ENCODE measurements around the gene KCNJ10. TPM values are rescaled to one million over a fixed set of nuclear protein-coding genes. Genes with fewer than 3 reads are reported as not detected.

The KCNJ10 gene
- total and polyA plus RNA-seq, 2 of the 13 experiments (the other 11 are each of a cell fraction or from before 2014, with no cell fraction given): 4.4 to 10.3 TPM

GRCh38 chr1:160031365-160032164 lies 38.4 kb downstream of the KCNJ10 start, which contains the start of gene PIGM (continued):
- TF ChIP-seq, protein P1, sequence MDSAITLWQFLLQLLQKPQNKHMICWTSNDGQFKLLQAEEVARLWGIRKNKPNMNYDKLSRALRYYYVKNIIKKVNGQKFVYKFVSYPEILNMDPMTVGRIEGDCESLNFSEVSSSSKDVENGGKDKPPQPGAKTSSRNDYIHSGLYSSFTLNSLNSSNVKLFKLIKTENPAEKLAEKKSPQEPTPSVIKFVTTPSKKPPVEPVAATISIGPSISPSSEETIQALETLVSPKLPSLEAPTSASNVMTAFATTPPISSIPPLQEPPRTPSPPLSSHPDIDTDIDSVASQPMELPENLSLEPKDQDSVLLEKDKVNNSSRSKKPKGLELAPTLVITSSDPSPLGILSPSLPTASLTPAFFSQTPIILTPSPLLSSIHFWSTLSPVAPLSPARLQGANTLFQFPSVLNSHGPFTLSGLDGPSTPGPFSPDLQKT (CRISPR knock-in tag; IDR thresholded peaks at IDR 0.05; ENCODE audit: borderline replicate concordance): no peak
- no peak for TF ChIP-seq XBP1 (CRISPR knock-in tag; IDR thresholded peaks at IDR 0.05)
- no peak for TF ChIP-seq MBD4 (IDR thresholded peaks at IDR 0.05; ENCODE audit: borderline replicate concordance, low read length)
- TF ChIP-seq, protein P2, sequence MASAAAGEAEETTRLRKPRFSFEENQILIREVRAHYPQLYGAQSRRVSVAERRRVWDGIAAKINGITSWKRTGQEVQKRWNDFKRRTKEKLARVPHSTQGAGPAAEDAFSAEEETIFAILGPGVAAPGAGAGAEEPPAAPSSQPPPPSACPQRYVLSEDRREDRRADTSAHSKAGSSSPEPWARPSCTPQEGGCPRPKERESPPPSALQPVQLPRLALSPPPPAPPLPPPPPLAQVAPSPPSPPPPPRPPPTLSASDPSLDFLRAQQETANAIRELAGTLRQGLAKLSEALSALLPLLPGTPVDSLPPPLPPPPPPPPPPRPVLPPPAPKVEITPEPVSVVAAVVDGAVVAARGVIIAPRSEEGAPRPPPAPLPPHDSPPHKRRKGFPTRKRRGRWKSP (CRISPR knock-in tag; IDR thresholded peaks at IDR 0.05): no peak
- 0 out of 2 replicates have a peak, but pooled peaks have one; percentile 45 for TF ChIP-seq ZNF20 (CRISPR knock-in tag; IDR thresholded peaks at IDR 0.05)
- no peak; the same call in 1 of the 2 replicates for TF ChIP-seq MAZ (IDR thresholded peaks at IDR 0.05; ENCODE audit: borderline replicate concordance, low read depth, low read length)
- TF ChIP-seq MAZ (CRISPR knock-in tag; IDR thresholded peaks at IDR 0.05; ENCODE audit: low read depth): peak; percentile 49; the same call in 1 of the 2 replicates
- TF ChIP-seq MED13 (CRISPR knock-in tag; IDR thresholded peaks at IDR 0.05): no peak
- TF ChIP-seq POLR2A (IDR thresholded peaks at IDR 0.05; ENCODE audit: insufficient read depth in 1 of 2, low read depth in 2 of 2, low read length in 2 of 2): peak; percentile 53 to 78; a peak in 3 of 4 replicates
- no peak for TF ChIP-seq KDM5A (IDR thresholded peaks at IDR 0.05; ENCODE audit: borderline replicate concordance, low read length)
- TF ChIP-seq ZNF747 (CRISPR knock-in tag; IDR thresholded peaks at IDR 0.05; ENCODE audit: borderline replicate concordance): no peak
- TF ChIP-seq SYNCRIP (IDR thresholded peaks at IDR 0.05; ENCODE audit: insufficient read depth, low read depth, low read length): no peak
- TF ChIP-seq AKNA (CRISPR knock-in tag; IDR thresholded peaks at IDR 0.05; ENCODE audit: borderline replicate concordance): no peak
- 0 out of 4 replicates have a peak, but pooled peaks of 1 of the 2 experiments have one; percentile 16 for TF ChIP-seq EP300 (IDR thresholded peaks at IDR 0.05; ENCODE audit: low read depth in 2 of 2, low read length in 2 of 2)
- TF ChIP-seq EP300 (CRISPR knock-in tag; IDR thresholded peaks at IDR 0.05; ENCODE audit: borderline replicate concordance): no peak
- TF ChIP-seq THAP7 (CRISPR knock-in tag; IDR thresholded peaks at IDR 0.05): no peak
- TF ChIP-seq U2AF1 (optimal IDR thresholded peaks at IDR 0.05; ENCODE audit: low read depth, low read length): no peak
- TF ChIP-seq ZNF556 (CRISPR knock-in tag; IDR thresholded peaks at IDR 0.05; ENCODE audit: borderline replicate concordance): no peak; the same call in none of the 2 replicates
- TF ChIP-seq, protein P3, sequence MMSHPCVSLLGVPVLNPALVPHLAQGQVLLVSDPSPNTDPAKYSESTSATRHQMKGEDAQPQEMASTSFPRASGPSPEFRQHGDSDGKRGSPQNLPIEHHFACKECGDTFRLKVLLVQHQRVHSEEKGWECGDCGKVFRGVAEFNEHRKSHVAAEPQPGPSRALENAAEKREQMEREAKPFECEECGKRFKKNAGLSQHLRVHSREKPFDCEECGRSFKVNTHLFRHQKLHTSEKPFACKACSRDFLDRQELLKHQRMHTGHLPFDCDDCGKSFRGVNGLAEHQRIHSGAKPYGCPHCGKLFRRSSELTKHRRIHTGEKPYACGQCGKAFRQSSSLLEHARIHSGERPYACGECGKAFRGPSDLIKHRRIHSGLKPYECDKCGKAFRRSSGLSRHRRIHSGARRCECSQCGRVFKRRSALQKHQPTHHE (CRISPR knock-in tag; IDR thresholded peaks at IDR 0.05; ENCODE audit: borderline replicate concordance): no peak; the same call in 1 of the 2 replicates

All from HepG2 (cell line).